Karpas-422 (cell line): ENCODE results near the gene MAN1B1. TPM values are rescaled to one million over a fixed set of nuclear protein-coding genes. Genes with fewer than 3 reads are reported as not detected.
A peak's percentile ranks its signal among the peaks of the same experiment; 100 is the strongest.
"Not testable (repeated sequence)": the region's sequence is repeated elsewhere in the genome, so short reads cannot be mapped to it uniquely, and the experiment has no call there.

Experiments used
- DNase-seq: peaks from one replicate; pipeline ENCODE4 v3.0.0-alpha.2; 2015
- H2AFZ ChIP-seq: fragments of 200-600 bp; sonication (generic); 2 replicates; pipeline ENCODE4 v1.6.1; 2014; ENCODE audit warnings: antibody characterized with exemption, low read length, mixed read lengths
- H3K27ac ChIP-seq: fragments of 200-600 bp; sonication (generic); 2 replicates; pipeline ENCODE4 v1.5.1; 2014; ENCODE audit warnings: mild to moderate bottlenecking, low read length, moderate library complexity
- H3K27me3 ChIP-seq: fragments of 200-600 bp; sonication (generic); 2 replicates; pipeline ENCODE4 v1.6.1; 2014; ENCODE audit warnings: low read length, mixed read lengths
- H3K36me3 ChIP-seq: fragments of 200-600 bp; sonication (generic); 2 replicates; pipeline ENCODE4 v1.6.1; 2014; ENCODE audit warnings: low read length, mixed read lengths; ENCODE audit not compliant: insufficient read depth
- H3K4me1 ChIP-seq: fragments of 200-600 bp; sonication (generic); 2 replicates; pipeline ENCODE4 v1.6.1; 2014; ENCODE audit warnings: mild to moderate bottlenecking, low read length, mixed read lengths
- H3K4me2 ChIP-seq: fragments of 200-600 bp; sonication (generic); 2 replicates; pipeline ENCODE4 v1.6.1; 2014; ENCODE audit warnings: low read length, low read depth, mild to moderate bottlenecking; ENCODE audit not compliant: poor library complexity, severe bottlenecking
- H3K4me3 ChIP-seq: fragments of 200-600 bp; sonication (generic); 2 replicates; pipeline ENCODE4 v1.5.1; 2014; ENCODE audit warnings: mild to moderate bottlenecking, antibody characterized with exemption, low read length, mixed read lengths
- H3K79me2 ChIP-seq: fragments of 200-600 bp; sonication (generic); 2 replicates; pipeline ENCODE4 v1.6.1; 2014; ENCODE audit warnings: mild to moderate bottlenecking, low read length, mixed read lengths
- H3K9ac ChIP-seq: fragments of 200-600 bp; sonication (generic); 2 replicates; pipeline ENCODE4 v1.6.0; 2014; ENCODE audit warnings: low read length
- H3K9me2 ChIP-seq: fragments of 200-600 bp; sonication (generic), shearing (Covaris generic); replicated peaks from 2 replicates; pipeline ENCODE4 v1.6.0; 2014; ENCODE audit warnings: mild to moderate bottlenecking, low read length, moderate library complexity; ENCODE audit not compliant: insufficient read depth
- H3K9me3 ChIP-seq: fragments of 300-700, 200-600 bp; sonication (generic); 2 replicates; pipeline ENCODE4 v1.6.1; 2014; ENCODE audit warnings: low read length, mixed read lengths
- H4K20me1 ChIP-seq: fragments of 200-600 bp; sonication (generic); 2 replicates; pipeline ENCODE4 v1.6.1; 2014; ENCODE audit warnings: mild to moderate bottlenecking, antibody characterized with exemption, low read length, low read depth; ENCODE audit not compliant: insufficient read depth
- total RNA-seq: library from RNA; depleted of rRNA; stranded (reverse); fragments of >200 nt; shearing (Covaris generic); gene quantifications from 2 replicates; pipeline ENCODE4 v1.2.3, GENCODE V29; 2014; ENCODE audit warnings: low replicate concordance

Gene MAN1B1
- total RNA-seq, 1 experiment from 2014 or later = 28.9 TPM

DNA sequence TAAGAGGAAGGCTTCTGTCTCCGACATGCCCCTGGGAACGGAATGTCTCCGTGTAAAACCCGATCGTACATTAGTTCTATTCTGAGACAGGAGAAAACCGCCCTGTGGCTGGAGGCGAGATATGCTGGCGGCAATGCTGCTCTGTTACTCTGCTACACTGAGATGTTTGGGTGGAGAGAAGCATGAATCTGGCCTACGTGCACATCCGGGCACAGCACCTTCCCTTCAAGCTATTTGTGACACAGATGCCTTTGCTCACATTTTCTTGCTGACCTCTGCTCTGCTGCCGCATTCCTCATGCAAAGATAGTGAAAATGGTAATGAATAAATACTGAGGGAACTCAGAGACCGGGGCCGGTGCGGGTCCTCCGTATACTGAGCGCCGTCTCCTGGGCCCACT, 29.9 kb downstream of the MAN1B1 start:
- no peaks in the 10 kb centered on the region for H4K20me1 ChIP-seq
- peaks cover 5% of the 10 kb centered on the region; the same call in 1 of the 2 replicates for H3K79me2 ChIP-seq
- H3K27ac ChIP-seq = no peak overlapping the region
- H3K9ac ChIP-seq = no peak overlapping the region
- peaks cover 30% of the 10 kb centered on the region for H3K4me1 ChIP-seq
- H3K4me3 ChIP-seq = no peak overlapping the region
- H3K36me3 ChIP-seq = no peaks in the 10 kb centered on the region
- no peaks in the 10 kb centered on the region for H3K27me3 ChIP-seq
- H3K4me2 ChIP-seq = no peak overlapping the region
- DNase-seq = no peak
- H3K9me2 ChIP-seq = no peaks in the 10 kb centered on the region
- H2AFZ ChIP-seq = no peak overlapping the region
- no peaks in the 10 kb centered on the region for H3K9me3 ChIP-seq

DNA sequence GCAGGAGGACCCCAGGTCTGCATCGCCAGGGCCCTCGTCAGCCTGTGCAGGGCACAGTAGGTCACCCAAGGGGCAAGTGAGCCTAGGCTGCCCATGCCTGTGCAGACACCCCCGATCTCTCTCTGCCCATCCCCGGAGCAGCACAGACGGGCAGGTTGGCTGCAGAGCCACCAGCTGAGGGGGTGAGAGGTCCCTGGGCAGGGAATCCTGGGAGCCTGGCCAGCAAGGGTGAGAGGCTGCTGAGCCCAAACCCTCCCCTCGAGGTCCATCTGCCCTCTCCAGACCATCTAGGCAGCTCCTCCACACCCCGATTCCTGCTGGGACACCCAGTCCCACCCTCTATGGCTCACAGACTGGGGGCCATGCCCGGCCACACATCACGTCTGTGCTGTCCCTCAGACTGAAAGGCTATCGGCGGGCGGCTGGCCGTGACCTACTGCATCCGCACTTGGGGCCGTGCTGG, 30.5 kb downstream of the MAN1B1 start:
- Histone ChIP-seq H3K4me2 (no peak overlapping the region), H3K9me2 (no peaks in the 10 kb centered on the region), H2AFZ (no peak overlapping the region), H3K9ac (no peak overlapping the region), H3K4me1 (peaks cover 36% of the 10 kb centered on the region), H3K79me2 (peaks cover 5% of the 10 kb centered on the region; the same call in 1 of the 2 replicates), H3K27ac (no peak overlapping the region), H4K20me1 (no peaks in the 10 kb centered on the region), H3K4me3 (no peak overlapping the region), H3K36me3 (no peaks in the 10 kb centered on the region), H3K9me3 (no peaks in the 10 kb centered on the region), H3K27me3 (no peaks in the 10 kb centered on the region)
- DNase-seq = no peak

DNA sequence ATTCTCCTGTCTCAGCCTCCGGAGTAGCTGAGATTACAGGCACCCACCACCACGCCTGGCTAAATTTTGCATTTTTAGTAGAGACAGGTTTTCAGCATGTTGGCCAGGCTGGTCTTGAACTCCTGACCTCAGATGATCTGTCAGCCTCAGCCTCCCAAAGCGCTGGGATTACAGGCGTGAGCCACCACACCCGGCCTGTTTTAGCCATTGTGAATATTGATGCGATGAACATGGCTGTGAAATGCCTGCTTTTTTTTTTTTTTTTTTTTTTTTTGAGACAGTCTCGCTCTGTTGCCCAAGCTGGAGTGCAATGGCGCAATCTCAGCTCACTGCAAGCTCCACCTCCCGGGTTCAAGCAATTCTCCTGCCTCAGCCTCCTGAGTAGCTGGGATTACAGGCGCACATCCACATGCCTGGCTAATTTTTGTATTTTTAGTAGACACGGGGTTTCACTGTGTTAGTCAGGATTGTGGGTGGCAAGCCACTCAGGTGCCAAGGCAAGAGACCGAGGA, 31.4 kb downstream of the MAN1B1 start:
- not testable (repeated sequence) for H3K9ac ChIP-seq, H3K27me3 ChIP-seq, H3K4me3 ChIP-seq, H3K36me3 ChIP-seq, H4K20me1 ChIP-seq, H3K9me2 ChIP-seq, H3K4me2 ChIP-seq, DNase-seq, H3K9me3 ChIP-seq, H3K79me2 ChIP-seq, H3K27ac ChIP-seq, H2AFZ ChIP-seq
- H3K4me1 ChIP-seq = peaks cover 42% of the 10 kb centered on the region

DNA sequence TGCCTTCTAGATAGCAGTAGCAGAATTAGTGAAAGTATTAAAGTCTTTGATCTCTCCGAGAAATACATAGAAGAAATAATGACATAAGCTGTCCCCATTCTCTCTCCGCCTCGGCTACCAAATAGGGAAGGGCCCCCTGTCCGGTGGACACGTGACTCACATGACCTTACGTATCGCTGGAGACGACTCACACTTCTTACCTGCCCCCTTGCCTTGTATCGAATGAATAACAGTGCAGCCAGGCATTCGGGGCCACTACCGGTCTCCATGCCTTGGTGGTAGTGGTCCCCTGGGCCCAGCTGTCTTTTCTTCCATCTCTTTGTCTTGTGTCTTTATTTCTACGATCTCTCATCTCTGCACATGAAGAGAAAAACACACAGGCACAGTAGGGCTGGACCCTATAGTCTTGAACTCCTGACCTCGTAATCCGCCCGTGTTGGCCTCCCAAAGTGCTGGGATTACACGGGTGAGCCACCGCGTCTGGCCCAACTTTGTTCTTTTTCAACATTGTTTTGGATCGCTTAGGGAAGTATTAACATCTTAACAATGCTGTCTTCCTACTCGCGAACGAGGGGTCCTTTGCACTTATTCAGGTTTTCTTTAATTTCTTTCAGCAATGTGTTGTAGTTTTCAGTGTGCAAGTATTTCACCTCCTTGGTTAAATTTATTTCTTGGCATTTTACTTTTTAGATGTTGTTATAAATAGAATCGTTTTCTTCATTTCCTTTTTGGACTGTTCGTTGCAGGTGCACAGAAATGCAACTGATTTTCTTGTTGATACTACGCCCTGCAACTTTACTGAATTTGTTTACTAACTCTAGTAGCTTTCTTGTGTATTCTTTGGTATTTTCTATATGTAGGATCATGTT, 35.4 kb downstream of the MAN1B1 start:
- H4K20me1 ChIP-seq, H3K36me3 ChIP-seq, H3K9me2 ChIP-seq, H3K9me3 ChIP-seq, H3K27me3 ChIP-seq: not testable (repeated sequence)
- Histone ChIP-seq H3K27ac (peak overlapping the region; percentile 90), H3K79me2 (peaks cover 12% of the 10 kb centered on the region), H3K9ac (peak overlapping the region; percentile 63), H3K4me2 (peak overlapping the region; percentile 87), H2AFZ (0 out of 2 replicates have a peak overlapping the region, but pooled peaks have one; percentile 32), H3K4me3 (peak overlapping the region; percentile 58), H3K4me1 (peaks cover 40% of the 10 kb centered on the region)
- peak; percentile 68 for DNase-seq

DNA sequence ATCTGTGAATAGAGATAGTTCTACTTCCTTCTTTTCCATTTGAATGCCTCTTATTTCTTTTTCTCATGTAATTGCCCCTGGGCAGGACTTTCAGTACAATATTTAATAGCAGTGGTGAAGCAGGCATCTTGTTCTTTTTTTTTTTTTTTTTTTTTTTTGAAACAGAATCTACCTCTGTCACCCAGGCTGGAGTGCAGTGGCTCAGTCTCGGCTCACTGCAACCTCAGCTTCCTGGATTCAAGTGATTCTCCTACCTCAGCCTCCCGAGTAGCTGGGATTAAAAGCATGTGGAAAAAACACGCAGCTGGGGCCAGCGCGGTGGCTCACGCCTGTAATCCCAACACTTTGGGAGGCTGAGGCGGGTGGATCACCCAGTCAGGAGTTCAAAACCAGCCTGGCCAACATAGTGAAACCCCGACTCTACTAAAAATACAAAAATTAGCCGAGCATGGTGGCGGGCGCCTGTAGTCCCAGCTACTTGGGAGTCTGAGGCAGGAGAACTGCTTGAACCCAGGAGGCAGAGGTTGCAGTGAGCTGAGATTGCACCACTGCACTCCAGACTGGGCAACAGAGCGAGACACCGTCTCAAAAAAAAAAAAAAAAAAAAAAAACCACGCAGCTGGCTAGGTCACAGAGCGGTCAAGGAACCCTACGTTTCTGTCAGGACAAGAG, 36.1 kb downstream of the MAN1B1 start:
- Histone ChIP-seq H3K4me1 (peaks cover 44% of the 10 kb centered on the region), H3K27ac (peak overlapping the region; percentile 90), H3K9ac (peak overlapping the region; percentile 63), H3K4me2 (peak overlapping the region; percentile 87), H3K4me3 (peak overlapping the region; percentile 58; the same call in 1 of the 2 replicates), H3K79me2 (peaks cover 20% of the 10 kb centered on the region)
- H3K9me3 ChIP-seq, H4K20me1 ChIP-seq, H3K27me3 ChIP-seq, H3K9me2 ChIP-seq, H2AFZ ChIP-seq, H3K36me3 ChIP-seq: not testable (repeated sequence)
- DNase-seq = peak; percentile 69

DNA sequence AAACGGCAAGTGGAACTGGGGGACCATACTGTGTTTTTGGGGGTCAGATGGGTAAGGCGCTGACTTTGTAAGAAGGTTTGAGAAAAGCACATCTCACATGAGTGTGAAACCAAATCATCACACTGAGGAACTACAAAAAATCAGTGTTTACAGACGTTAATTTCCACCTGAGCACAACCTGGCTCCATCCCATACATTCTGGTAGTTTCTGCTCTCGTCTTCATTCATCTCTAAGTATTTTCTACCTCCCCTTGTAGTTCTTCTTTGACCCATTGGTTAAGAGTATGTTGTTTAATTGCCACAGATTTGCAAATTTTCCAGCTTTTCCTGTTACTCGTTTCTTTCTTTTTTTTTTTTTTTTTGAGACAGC, 36.7 kb downstream of the MAN1B1 start:
- H3K4me1 ChIP-seq = peaks cover 48% of the 10 kb centered on the region
- peak overlapping the region; percentile 90 for H3K27ac ChIP-seq
- H3K4me3 ChIP-seq = no peak overlapping the region

DNA sequence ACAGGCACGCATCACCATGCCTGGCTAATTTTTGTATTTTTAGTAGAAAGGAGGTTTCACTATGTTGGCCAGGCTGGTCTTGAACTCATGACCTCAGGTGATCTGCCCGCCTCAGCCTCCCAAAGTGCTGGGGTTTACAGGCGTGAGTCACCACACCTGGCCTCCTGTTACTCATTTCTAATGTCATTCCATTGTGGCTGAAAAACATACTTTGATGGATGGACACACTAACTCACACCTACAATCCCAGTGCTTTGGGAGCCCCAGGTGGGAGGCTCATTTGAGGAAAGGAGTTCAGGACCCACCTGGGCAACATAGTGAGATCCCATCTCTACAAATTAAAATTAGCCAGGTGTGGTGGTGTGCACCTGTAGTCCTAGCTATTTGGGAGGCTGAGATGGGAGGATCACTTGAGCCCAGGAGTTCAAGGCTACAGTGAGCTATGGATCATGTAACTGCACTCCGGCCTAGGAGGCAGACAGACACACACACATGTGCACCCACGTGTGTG, 37.2 kb downstream of the MAN1B1 start:
- peak overlapping the region; percentile 90; the same call in 1 of the 2 replicates for H3K27ac ChIP-seq
- not testable (repeated sequence) for H4K20me1 ChIP-seq, H3K4me3 ChIP-seq, DNase-seq, H3K9me3 ChIP-seq, H3K9me2 ChIP-seq, H2AFZ ChIP-seq, H3K36me3 ChIP-seq, H3K27me3 ChIP-seq, H3K9ac ChIP-seq
- H3K79me2 ChIP-seq = peaks cover 30% of the 10 kb centered on the region
- peak overlapping the region; percentile 87 for H3K4me2 ChIP-seq
- H3K4me1 ChIP-seq = peaks cover 47% of the 10 kb centered on the region

More for the DNA sequence above, 36.7 kb downstream of the MAN1B1 start:
- H3K9me2 ChIP-seq = no peaks in the 10 kb centered on the region
- DNase-seq = no peak
- peaks cover 25% of the 10 kb centered on the region for H3K79me2 ChIP-seq
- no peaks in the 10 kb centered on the region for H3K9me3 ChIP-seq
- no peaks in the 10 kb centered on the region for H4K20me1 ChIP-seq
- H3K27me3 ChIP-seq = no peaks in the 10 kb centered on the region
- H3K4me2 ChIP-seq = peak overlapping the region; percentile 87
- no peaks in the 10 kb centered on the region for H3K36me3 ChIP-seq
- H3K9ac ChIP-seq = peak overlapping the region; percentile 23
- H2AFZ ChIP-seq = no peak overlapping the region

DNA sequence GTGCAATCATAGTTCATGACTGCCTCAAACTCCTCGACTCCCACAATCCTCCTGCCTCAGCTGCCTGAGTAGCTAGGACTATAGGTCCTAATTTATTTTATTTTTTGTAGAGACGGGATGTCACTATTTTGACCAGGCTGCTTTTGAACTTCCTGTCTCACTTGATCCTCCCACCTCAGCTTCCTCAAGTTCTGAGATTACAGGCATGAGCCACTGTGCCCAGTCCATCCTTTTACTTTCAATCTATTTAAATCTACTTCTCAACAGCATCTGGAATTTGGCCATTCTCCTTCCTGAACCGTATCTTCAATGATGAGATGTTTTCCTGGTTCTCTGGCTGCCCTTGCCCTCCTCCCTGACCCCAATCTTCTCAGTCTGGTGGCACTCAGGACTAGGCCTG, 40.0 kb downstream of the MAN1B1 start:
- Histone ChIP-seq H2AFZ (no peak overlapping the region), H3K9me3 (no peaks in the 10 kb centered on the region), H3K4me2 (peak overlapping the region; percentile 68), H3K4me1 (peaks cover 47% of the 10 kb centered on the region), H3K27me3 (no peaks in the 10 kb centered on the region), H3K27ac (peak overlapping the region; percentile 88), H3K4me3 (peak overlapping the region; percentile 79), H3K36me3 (no peaks in the 10 kb centered on the region), H3K9me2 (no peaks in the 10 kb centered on the region), H3K79me2 (peaks cover 38% of the 10 kb centered on the region), H4K20me1 (no peaks in the 10 kb centered on the region), H3K9ac (peak overlapping the region; percentile 97)
- peak; percentile 63 for DNase-seq
